Osteoblast (primary cell): Measurements from ENCODE around the gene RASL10B. TPM values are rescaled to one million over a fixed set of nuclear protein-coding genes. Genes with fewer than 3 reads are reported as not detected.

Experiments
- DNase-seq: peaks from one replicate; pipeline ENCODE4 v3.0.0; 2011; ENCODE audit warnings: low spot score, mixed read lengths; ENCODE audit not compliant: insufficient read length; ENCODE audit errors: missing footprints
- H2AFZ ChIP-seq: 2 replicates; pipeline ENCODE4 v1.6.0; 2011; ENCODE audit warnings: mild to moderate bottlenecking, low read length
- H3K27ac ChIP-seq: 2 replicates; pipeline ENCODE4 v1.5.1; 2011; ENCODE audit warnings: mild to moderate bottlenecking, low read depth, low read length, moderate library complexity
- H3K27me3 ChIP-seq: 2 replicates; pipeline ENCODE4 v1.6.0; 2012; ENCODE audit warnings: mild to moderate bottlenecking, control low read depth, inconsistent platforms, low read length, moderate library complexity; ENCODE audit not compliant: insufficient read depth
- H3K36me3 ChIP-seq: 2 replicates; pipeline ENCODE4 v1.5.1; 2011; ENCODE audit warnings: mild to moderate bottlenecking, low read length, control low read depth, moderate library complexity; ENCODE audit not compliant: insufficient read depth
- H3K4me1 ChIP-seq: 2 replicates; pipeline ENCODE4 v1.5.1; 2011; ENCODE audit warnings: mild to moderate bottlenecking, low read length, control low read depth, moderate library complexity; ENCODE audit not compliant: insufficient read depth
- H3K4me2 ChIP-seq: 2 replicates; pipeline ENCODE4 v1.6.0; 2011; ENCODE audit warnings: mild to moderate bottlenecking, low read length; ENCODE audit not compliant: insufficient read depth
- H3K4me3 ChIP-seq: fragments of 200-600 bp; sonication (generic); 3 replicates; pipeline ENCODE4 v1.5.1; 2012; ENCODE audit warnings: mild to moderate bottlenecking, low read length, inconsistent platforms; ENCODE audit not compliant: insufficient read depth
- H3K79me2 ChIP-seq: 2 replicates; pipeline ENCODE4 v1.6.0; 2012; ENCODE audit warnings: mild to moderate bottlenecking, low read length, control low read depth, inconsistent platforms; ENCODE audit not compliant: insufficient read depth
- H3K9me3 ChIP-seq: 2 replicates; pipeline ENCODE4 v1.5.1; 2011; ENCODE audit warnings: low read depth, low read length, control low read depth
- H4K20me1 ChIP-seq: 2 replicates; pipeline ENCODE4 v1.6.0; 2012; ENCODE audit warnings: mild to moderate bottlenecking, low read length, control low read depth; ENCODE audit not compliant: insufficient read depth
- total RNA-seq: library from RNA; depleted of rRNA; stranded (reverse); fragments of >200 nt; gene quantifications from 2 replicates; pipeline ENCODE4 v1.2.3, GENCODE V29; 2012
- TF ChIP-seq, protein P1 (sequence below): IDR thresholded peaks from 2 replicates; pipeline ENCODE4 v1.5.1; 2011; ENCODE audit warnings: mild to moderate bottlenecking, low read depth, low read length, moderate library complexity; ENCODE audit errors: extremely low read depth

The RASL10B gene, protein sequence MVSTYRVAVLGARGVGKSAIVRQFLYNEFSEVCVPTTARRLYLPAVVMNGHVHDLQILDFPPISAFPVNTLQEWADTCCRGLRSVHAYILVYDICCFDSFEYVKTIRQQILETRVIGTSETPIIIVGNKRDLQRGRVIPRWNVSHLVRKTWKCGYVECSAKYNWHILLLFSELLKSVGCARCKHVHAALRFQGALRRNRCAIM
- total RNA-seq, result 2.7 and 4.0 TPM in 2 replicates

DNA sequence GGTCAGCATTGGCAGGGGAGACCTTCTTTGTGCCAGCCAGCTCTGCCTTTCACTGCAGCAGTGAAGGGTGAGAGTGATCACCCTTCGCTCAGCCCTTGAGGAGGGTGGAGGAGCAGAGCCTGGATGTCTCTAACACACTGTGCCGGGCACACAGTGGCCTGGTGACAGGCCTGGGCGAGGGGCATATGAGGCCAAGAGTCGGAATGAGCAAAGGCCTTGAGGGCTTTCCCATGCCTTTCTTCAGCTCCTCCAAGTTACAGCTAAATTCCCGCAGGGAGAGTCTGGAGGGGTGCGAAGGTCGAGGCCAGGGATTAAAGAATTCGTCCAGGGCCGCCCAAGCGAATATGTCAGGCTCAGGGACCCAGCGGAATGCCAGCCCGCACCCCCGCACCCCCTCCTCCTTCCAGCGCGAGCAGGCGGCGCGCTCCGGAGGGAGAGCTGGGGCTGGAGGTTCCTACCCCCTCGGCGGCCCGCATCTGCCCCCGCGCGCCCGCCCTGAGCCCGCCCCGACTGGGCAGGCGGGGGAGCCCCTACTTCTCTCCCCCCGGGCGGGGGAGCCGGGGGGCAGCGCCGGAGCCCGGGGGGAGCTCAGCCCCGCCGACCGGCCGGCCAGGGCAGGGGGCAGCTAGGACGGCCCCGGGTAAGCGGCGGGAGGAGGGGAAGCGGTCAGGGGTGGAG lies at the start of gene RASL10B:
TSS of gene RASL10B (plus strand) at position 401 of the 678 bp plus-strand sequence. CDS start 3,546 bp downstream, outside the sequence.
- no peaks in the 10 kb centered on the region for H3K27me3 ChIP-seq
- H3K9me3 ChIP-seq, result no peaks in the 10 kb centered on the region
- TF ChIP-seq, protein P1, sequence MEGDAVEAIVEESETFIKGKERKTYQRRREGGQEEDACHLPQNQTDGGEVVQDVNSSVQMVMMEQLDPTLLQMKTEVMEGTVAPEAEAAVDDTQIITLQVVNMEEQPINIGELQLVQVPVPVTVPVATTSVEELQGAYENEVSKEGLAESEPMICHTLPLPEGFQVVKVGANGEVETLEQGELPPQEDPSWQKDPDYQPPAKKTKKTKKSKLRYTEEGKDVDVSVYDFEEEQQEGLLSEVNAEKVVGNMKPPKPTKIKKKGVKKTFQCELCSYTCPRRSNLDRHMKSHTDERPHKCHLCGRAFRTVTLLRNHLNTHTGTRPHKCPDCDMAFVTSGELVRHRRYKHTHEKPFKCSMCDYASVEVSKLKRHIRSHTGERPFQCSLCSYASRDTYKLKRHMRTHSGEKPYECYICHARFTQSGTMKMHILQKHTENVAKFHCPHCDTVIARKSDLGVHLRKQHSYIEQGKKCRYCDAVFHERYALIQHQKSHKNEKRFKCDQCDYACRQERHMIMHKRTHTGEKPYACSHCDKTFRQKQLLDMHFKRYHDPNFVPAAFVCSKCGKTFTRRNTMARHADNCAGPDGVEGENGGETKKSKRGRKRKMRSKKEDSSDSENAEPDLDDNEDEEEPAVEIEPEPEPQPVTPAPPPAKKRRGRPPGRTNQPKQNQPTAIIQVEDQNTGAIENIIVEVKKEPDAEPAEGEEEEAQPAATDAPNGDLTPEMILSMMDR, result no peak
- peak within 1 kb of the TSS; percentile 68 for H3K4me3 ChIP-seq
- peaks cover 17% of the 10 kb centered on the region for H3K4me1 ChIP-seq
- DNase-seq, result peak; percentile 98
- peaks cover 5% of the 10 kb centered on the region for H4K20me1 ChIP-seq
- no peaks in the 10 kb centered on the region for H3K36me3 ChIP-seq
- H3K27ac ChIP-seq, result no peak within 1 kb of the TSS
- H2AFZ ChIP-seq, result no peak within 1 kb of the TSS
- H3K79me2 ChIP-seq, result no peaks in the 10 kb centered on the region
- H3K4me2 ChIP-seq, result peak within 1 kb of the TSS; percentile 78

DNA sequence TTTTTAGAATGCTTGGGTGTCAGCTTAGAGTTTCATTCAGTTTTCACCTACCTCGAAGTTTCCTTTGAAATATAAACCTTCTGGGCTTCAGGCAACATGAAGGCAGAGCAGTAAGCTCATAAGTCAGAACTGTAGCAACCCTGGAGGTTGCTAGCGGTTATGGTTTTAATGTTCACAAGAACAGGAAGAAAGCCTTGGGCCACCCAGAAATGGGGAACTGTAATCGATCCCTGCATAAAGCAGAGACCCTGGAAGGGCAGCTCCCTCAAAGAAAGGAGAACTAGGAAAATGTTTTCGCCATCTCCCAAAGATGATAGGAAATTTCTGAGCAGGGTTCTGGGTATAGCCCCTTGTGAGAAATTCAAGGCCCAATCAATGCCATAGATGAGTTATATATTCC lies 47.8 kb upstream of the RASL10B start:
- peaks cover 11% of the 10 kb centered on the region for H3K4me1 ChIP-seq
- peaks cover 6% of the 10 kb centered on the region for H4K20me1 ChIP-seq
- H3K4me3 ChIP-seq, result no peak overlapping the region
- H3K27ac ChIP-seq, result peak overlapping the region; percentile 27
- no peak for DNase-seq
- peaks cover 40% of the 10 kb centered on the region for H3K36me3 ChIP-seq
- no peak overlapping the region for H2AFZ ChIP-seq
- no peaks in the 10 kb centered on the region for H3K9me3 ChIP-seq
- TF ChIP-seq, protein P1, result no peak
- no peaks in the 10 kb centered on the region for H3K79me2 ChIP-seq
- H3K4me2 ChIP-seq, result no peak overlapping the region
- H3K27me3 ChIP-seq, result no peaks in the 10 kb centered on the region

DNA sequence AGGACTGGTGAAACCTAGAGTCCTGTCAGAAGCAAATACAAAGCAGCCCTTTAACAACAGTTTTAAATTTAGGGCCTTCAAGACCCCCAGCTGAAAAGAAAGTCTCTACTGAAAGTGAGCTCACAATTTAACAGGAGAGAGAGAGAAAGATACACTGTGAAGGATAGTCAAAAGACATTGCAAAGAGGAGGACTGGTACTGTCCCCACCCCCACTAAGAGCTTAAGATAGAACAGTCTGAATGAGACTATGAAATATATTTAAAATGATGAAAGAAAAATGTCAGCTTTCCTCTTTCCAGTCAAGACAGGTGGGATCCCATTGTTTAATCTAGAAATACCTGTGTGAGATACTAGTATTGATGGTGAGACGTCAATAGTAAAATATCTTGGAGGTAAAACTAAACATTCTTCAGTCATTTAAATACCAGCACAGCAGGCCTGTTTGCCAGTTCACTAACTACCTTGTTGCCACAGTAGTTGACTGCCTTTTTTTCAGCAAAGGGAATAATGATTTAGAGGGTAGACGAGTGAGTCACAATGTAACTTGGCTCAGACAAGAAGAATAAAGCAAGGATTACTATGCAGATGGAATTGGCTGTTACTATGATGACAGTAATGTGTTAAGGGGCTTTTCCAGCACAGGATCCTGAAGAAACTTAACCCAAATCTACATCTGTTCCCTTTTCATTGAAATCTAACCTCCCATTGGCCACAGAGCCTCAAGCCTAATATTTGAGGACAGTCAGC lies 47.2 kb upstream of the RASL10B start:
- TF ChIP-seq, protein P1, result no peak

More for the DNA sequence above, 47.2 kb upstream of the RASL10B start:
- peaks cover 6% of the 10 kb centered on the region for H4K20me1 ChIP-seq
- peak; percentile 79 for DNase-seq
- no peaks in the 10 kb centered on the region for H3K79me2 ChIP-seq
- H2AFZ ChIP-seq, result no peak overlapping the region
- H3K4me1 ChIP-seq, result peaks cover 11% of the 10 kb centered on the region
- peaks cover 44% of the 10 kb centered on the region for H3K36me3 ChIP-seq
- no peak overlapping the region for H3K4me3 ChIP-seq
- no peaks in the 10 kb centered on the region for H3K27me3 ChIP-seq
- no peaks in the 10 kb centered on the region for H3K9me3 ChIP-seq
- no peak overlapping the region for H3K4me2 ChIP-seq
- peak overlapping the region; percentile 27 for H3K27ac ChIP-seq
